Measurements from ENCODE around the gene FLYWCH2.
"Not testable (repeated sequence)": the region's sequence is repeated elsewhere in the genome, so short reads cannot be mapped to it uniquely, and the experiment has no call there.

Gene FLYWCH2

DNA sequence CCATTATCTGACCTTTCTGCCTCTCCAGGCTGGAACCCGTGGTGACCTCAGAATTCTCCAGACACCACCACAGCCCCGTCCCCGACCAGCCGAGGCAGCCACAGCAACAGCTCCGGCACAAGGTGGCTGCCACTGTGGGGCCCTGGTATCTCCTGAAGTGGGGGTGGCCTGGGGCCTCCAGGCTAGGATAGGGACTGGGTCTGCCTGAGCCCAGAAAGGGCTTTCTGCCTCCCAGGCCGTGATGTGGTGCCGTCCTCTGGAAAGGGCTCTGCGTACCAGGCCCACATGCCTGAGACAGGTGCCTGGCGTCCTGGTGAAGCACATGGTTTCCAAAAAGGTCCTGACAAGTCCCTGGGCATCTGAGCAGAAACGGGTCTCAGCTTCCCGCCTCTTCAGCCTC lies 45.8 kb downstream of the FLYWCH2 start:
- H3K4me1 Mint-ChIP-seq (ENCODE audit: low read depth) = peaks cover 11% of the 10 kb centered on the region
- no peak overlapping the region for H3K27ac Mint-ChIP-seq
- H3K27me3 Mint-ChIP-seq = no peaks in the 10 kb centered on the region
- no peaks in the 10 kb centered on the region for H3K36me3 Mint-ChIP-seq
- H3K4me3 Mint-ChIP-seq = no peak overlapping the region
- no peaks in the 10 kb centered on the region for H3K9me3 Mint-ChIP-seq (ENCODE audit: low read depth)

GRCh38 chr16:2929693-2930092 lies 46.7 kb downstream of the FLYWCH2 start:
- Mint-ChIP-seq H3K4me3 (no peak overlapping the region), H3K36me3 (peaks cover 2% of the 10 kb centered on the region), H3K9me3 (ENCODE audit: low read depth) (no peaks in the 10 kb centered on the region), H3K27me3 (no peaks in the 10 kb centered on the region), H3K4me1 (ENCODE audit: low read depth) (peaks cover 11% of the 10 kb centered on the region), H3K27ac (no peak overlapping the region)

DNA sequence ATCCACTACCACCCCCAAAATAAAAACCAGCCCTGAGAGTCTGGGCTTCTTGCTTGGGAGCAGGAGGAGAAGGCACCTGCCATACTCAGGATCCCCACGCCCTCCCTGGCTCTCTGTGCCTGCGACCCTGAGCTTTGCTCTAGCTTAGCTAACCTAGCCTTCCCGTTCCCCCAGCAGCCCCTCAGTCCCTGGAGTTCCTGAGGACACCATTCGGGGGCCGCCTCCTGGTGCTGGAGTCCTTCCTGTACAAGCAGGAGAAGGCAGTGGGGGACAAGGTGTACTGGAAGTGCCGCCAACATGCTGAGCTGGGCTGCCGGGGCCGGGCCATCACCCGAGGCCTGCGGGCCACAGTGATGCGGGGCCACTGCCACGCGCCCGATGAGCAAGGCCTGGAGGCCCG lies 47.2 kb downstream of the FLYWCH2 start:
- H3K4me3 Mint-ChIP-seq = no peak overlapping the region
- no peaks in the 10 kb centered on the region for H3K9me3 Mint-ChIP-seq (ENCODE audit: low read depth)
- H3K4me1 Mint-ChIP-seq (ENCODE audit: low read depth) = peaks cover 11% of the 10 kb centered on the region
- H3K36me3 Mint-ChIP-seq = peaks cover 2% of the 10 kb centered on the region
- no peaks in the 10 kb centered on the region for H3K27me3 Mint-ChIP-seq
- no peak overlapping the region for H3K27ac Mint-ChIP-seq

DNA sequence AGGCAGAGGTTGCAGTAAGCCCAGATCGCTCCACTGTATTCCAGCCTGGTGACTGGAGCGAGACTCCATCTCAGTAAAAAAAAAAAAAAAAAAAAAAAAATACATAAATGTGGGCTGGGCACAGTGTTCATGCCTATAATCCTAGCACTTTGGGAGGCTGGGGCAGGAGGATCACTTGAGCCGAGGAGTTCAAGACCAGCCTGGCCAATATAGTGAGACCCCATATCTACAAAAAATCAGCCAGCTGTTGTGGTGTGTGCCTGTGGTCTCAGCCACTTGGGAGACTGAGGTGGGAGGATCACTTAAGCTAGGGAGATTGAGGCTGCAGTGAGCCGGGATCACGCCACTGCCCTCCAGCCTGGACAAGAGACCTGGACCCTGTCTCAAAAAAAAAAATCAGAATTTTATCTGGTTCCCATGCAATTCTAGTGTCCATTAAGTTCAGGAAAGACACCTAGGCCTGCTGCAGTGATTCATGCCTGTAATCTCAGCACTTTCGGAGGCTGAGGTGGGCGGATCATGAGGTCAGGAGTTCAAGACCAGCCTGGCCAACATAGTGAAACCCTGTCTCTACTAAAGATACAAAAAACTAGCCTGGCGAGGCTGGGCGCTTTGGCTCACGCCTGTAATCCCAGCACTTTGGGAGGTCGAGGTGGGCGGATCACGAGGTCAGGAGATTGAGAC lies 48.4 kb downstream of the FLYWCH2 start:
- not testable (repeated sequence) for H3K4me3 Mint-ChIP-seq

DNA sequence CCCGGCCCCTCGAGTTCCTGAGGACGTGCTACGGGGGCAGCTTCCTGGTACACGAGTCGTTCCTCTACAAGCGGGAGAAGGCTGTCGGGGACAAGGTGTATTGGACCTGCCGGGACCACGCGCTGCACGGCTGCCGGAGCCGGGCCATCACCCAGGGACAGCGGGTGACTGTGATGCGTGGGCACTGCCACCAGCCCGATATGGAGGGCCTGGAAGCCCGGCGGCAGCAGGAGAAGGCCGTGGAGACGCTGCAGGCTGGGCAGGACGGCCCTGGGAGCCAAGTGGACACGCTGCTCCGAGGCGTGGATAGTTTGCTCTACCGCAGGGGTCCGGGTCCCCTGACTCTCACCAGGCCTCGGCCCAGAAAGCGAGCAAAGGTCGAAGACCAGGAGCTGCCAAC lies 50.1 kb downstream of the FLYWCH2 start:
- Mint-ChIP-seq H3K4me1 (ENCODE audit: low read depth) (no peaks in the 10 kb centered on the region), H3K9me3 (ENCODE audit: low read depth) (no peaks in the 10 kb centered on the region), H3K4me3 (no peak overlapping the region), H3K36me3 (peaks cover 2% of the 10 kb centered on the region), H3K27me3 (no peaks in the 10 kb centered on the region), H3K27ac (no peak overlapping the region)

More for the DNA sequence above, 48.4 kb downstream of the FLYWCH2 start:
- not testable (repeated sequence) for H3K9me3 Mint-ChIP-seq (ENCODE audit: low read depth); H3K27ac Mint-ChIP-seq; H3K36me3 Mint-ChIP-seq; H3K27me3 Mint-ChIP-seq
- H3K4me1 Mint-ChIP-seq (ENCODE audit: low read depth) = peaks cover 11% of the 10 kb centered on the region

DNA sequence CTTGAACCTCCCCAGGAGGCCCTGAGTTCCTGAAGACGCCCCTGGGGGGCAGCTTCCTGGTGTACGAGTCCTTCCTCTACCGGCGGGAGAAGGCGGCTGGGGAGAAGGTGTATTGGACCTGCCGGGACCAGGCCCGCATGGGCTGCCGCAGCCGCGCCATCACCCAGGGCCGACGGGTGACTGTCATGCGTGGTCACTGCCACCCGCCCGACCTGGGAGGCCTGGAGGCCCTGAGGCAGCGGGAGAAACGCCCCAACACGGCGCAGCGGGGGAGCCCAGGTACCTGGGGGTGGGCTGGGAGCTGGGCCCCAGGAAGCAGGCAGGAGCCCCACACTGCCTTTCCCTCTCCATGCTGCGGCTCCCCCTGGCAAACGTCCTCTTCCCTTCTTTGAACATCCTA lies 50.7 kb downstream of the FLYWCH2 start:
- Mint-ChIP-seq H3K4me1 (ENCODE audit: low read depth) (no peaks in the 10 kb centered on the region), H3K9me3 (ENCODE audit: low read depth) (no peaks in the 10 kb centered on the region), H3K27ac (no peak overlapping the region), H3K4me3 (no peak overlapping the region), H3K27me3 (no peaks in the 10 kb centered on the region), H3K36me3 (peaks cover 2% of the 10 kb centered on the region)

DNA sequence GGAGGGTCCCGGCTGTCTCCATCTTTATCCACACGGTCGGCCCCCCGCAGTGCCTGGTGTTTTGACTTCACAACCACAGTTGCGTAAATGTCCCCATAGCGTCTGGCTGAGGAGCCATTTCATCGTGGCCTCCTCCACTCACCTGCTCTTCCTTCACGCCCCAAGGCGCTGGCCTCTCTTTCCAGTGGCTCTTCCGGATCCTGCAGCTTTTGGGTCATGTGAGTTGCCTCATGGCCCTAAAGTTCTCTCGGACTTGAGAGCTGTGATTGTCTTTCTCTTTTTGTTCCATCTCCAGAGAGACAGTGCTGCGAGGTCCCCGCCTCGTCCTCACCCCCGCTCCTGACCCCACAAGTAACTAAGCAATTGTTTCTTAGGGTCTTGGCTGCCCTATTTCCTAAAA lies 51.4 kb downstream of the FLYWCH2 start:
- Mint-ChIP-seq H3K27me3 (no peaks in the 10 kb centered on the region), H3K36me3 (peaks cover 2% of the 10 kb centered on the region), H3K4me1 (ENCODE audit: low read depth) (no peaks in the 10 kb centered on the region), H3K27ac (no peak overlapping the region), H3K4me3 (no peak overlapping the region), H3K9me3 (ENCODE audit: low read depth) (no peaks in the 10 kb centered on the region)

DNA sequence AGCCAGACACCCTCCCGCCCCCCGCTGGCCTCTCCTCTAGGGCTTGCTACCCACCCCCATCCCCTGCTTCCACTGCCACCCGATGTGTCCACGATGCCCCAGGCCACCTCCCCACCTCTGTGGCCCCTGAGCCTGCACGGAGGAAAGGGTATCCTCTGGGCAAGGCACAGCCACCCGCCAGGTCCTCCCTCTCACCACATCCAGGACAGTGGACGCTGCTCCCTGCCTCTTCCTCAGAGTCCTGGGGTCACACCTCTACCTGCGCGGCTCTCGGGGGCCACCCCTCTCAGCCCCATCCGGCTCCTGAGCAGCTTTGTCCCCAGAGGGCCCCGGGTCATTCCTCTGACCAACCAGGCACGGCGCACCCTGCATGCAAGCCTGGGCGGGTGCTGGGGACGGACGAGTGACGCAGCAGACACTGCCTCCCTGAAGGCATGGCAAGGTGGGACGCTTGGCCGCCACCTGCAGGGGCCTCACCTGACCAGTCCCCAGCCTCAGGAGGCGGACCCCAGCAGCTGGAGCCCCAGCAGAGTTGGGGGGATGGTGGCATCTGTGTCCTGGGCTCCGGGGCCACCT lies 53.5 kb downstream of the FLYWCH2 start:
- Mint-ChIP-seq H3K4me1 (ENCODE audit: low read depth) (no peaks in the 10 kb centered on the region), H3K9me3 (ENCODE audit: low read depth) (no peaks in the 10 kb centered on the region), H3K27ac (no peak overlapping the region), H3K36me3 (peaks cover 2% of the 10 kb centered on the region), H3K27me3 (no peaks in the 10 kb centered on the region), H3K4me3 (no peak overlapping the region)

GRCh38 chr16:2937170-2937569 lies 54.2 kb downstream of the FLYWCH2 start:
- H3K36me3 Mint-ChIP-seq = peaks cover 2% of the 10 kb centered on the region
- no peak overlapping the region for H3K27ac Mint-ChIP-seq
- no peak overlapping the region for H3K4me3 Mint-ChIP-seq
- no peaks in the 10 kb centered on the region for H3K9me3 Mint-ChIP-seq (ENCODE audit: low read depth)
- H3K27me3 Mint-ChIP-seq = no peaks in the 10 kb centered on the region
- no peaks in the 10 kb centered on the region for H3K4me1 Mint-ChIP-seq (ENCODE audit: low read depth)

- no peak overlapping the region for H3K27ac Mint-ChIP-seq
- peaks cover 4% of the 10 kb centered on the region for H3K36me3 Mint-ChIP-seq
- no peaks in the 10 kb centered on the region for H3K9me3 Mint-ChIP-seq (ENCODE audit: low read depth)
- H3K4me3 Mint-ChIP-seq = no peak overlapping the region
- no peaks in the 10 kb centered on the region for H3K4me1 Mint-ChIP-seq (ENCODE audit: low read depth)
- no peaks in the 10 kb centered on the region for H3K27me3 Mint-ChIP-seq
These were observed 55.2 kb downstream of the FLYWCH2 start for GRCh38 chr16:2938206-2938605.

- Mint-ChIP-seq H3K27ac (no peak overlapping the region), H3K27me3 (no peaks in the 10 kb centered on the region)
These were observed 57.0 kb downstream of the FLYWCH2 start for GRCh38 chr16:2939968-2940367.

GRCh38 chr16:2942045-2942444 lies 59.0 kb downstream of the FLYWCH2 start:
- Mint-ChIP-seq H3K9me3 (ENCODE audit: low read depth) (no peaks in the 10 kb centered on the region), H3K27ac (no peak overlapping the region), H3K36me3 (peaks cover 3% of the 10 kb centered on the region), H3K4me1 (ENCODE audit: low read depth) (no peaks in the 10 kb centered on the region), H3K27me3 (no peaks in the 10 kb centered on the region), H3K4me3 (no peak overlapping the region)

More at GRCh38 chr16:2939968-2940367, 57.0 kb downstream of the FLYWCH2 start:
- Mint-ChIP-seq H3K4me1 (ENCODE audit: low read depth) (no peaks in the 10 kb centered on the region), H3K36me3 (peaks cover 2% of the 10 kb centered on the region), H3K9me3 (ENCODE audit: low read depth) (no peaks in the 10 kb centered on the region), H3K4me3 (no peak overlapping the region)

GRCh38 chr16:2943716-2944115 lies 60.7 kb downstream of the FLYWCH2 start:
- H3K4me3 Mint-ChIP-seq; H3K27me3 Mint-ChIP-seq; H3K36me3 Mint-ChIP-seq; H3K27ac Mint-ChIP-seq; H3K9me3 Mint-ChIP-seq (ENCODE audit: low read depth); H3K4me1 Mint-ChIP-seq (ENCODE audit: low read depth): not testable (repeated sequence)

DNA sequence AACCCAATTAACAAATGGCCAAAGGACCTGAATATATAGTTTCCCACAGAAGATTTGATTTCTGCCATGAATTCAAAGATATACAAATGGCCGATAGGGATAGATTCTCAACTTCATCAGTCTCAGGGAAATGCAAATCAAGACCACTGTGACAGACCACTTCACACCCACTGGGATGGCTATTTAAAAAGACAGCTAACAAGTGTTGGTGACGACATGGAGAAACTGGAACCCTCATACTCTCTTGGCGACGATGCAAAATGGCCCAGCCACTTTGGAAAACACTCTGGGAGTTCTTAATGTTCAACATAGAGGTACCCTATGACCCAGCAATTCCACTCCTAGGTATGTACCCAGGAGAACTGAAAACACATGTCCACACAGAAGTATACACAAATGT lies 63.6 kb downstream of the FLYWCH2 start:
- H3K4me1 Mint-ChIP-seq (ENCODE audit: low read depth) = no peaks in the 10 kb centered on the region
- peaks cover 4% of the 10 kb centered on the region for H3K36me3 Mint-ChIP-seq
- H3K27ac Mint-ChIP-seq = no peak overlapping the region
- no peaks in the 10 kb centered on the region for H3K9me3 Mint-ChIP-seq (ENCODE audit: low read depth)
- no peaks in the 10 kb centered on the region for H3K27me3 Mint-ChIP-seq
- H3K4me3 Mint-ChIP-seq = no peak overlapping the region

Measured in activated naive CD8-positive, alpha-beta T cell (primary cell).